Measurements from ENCODE around the gene BAIAP2. TPM values are rescaled to one million over a fixed set of nuclear protein-coding genes. Genes with fewer than 3 reads are reported as not detected.
A peak's percentile ranks its signal among the peaks of the same experiment; 100 is the strongest.

The BAIAP2 gene
- total RNA-seq, 1 experiment from 2014 or later, result 15.2 TPM

DNA sequence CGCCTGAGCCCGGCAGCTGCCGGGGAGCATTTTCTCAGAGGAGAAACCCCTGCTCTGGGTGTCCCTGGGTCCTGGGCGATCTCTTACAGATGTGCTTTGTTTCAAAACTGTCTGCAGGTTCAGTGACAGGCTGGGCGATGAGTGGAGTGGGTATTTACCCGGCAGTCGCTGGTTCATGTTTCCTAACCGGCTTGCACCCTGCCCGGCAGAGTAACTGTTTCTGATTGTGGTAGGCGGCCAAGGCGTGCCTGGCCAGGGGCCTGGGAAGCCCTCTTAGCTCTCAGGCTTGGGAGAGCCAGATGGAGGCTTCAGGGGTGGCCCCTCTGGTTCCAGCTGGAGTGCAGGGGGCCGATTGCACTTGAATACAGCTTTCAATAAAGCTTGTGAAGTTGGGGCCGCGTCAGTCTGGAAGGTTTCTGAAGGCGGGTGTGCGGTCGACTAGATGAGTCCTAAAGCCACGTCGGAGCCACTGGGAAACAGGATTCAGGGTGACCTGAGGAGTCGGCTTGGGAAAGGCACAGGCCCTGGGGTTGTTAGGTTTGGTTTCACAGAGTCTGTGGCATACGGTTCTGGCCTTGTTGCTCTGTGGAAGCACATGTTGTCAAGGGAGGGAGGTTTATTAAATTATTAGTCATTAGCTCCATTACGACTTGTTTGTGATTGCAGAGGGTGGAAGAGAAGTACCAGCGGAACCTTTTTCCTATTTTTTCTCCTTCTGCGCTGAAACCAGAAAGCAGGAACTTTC lies 1.4 kb downstream of the BAIAP2 start:
- DNase-seq (ENCODE audit: low read depth), result no peak

- no peak for DNase-seq (ENCODE audit: low read depth)
Observed at GRCh38 chr17:81037026-81037797, 2.3 kb downstream of the BAIAP2 start.

DNA sequence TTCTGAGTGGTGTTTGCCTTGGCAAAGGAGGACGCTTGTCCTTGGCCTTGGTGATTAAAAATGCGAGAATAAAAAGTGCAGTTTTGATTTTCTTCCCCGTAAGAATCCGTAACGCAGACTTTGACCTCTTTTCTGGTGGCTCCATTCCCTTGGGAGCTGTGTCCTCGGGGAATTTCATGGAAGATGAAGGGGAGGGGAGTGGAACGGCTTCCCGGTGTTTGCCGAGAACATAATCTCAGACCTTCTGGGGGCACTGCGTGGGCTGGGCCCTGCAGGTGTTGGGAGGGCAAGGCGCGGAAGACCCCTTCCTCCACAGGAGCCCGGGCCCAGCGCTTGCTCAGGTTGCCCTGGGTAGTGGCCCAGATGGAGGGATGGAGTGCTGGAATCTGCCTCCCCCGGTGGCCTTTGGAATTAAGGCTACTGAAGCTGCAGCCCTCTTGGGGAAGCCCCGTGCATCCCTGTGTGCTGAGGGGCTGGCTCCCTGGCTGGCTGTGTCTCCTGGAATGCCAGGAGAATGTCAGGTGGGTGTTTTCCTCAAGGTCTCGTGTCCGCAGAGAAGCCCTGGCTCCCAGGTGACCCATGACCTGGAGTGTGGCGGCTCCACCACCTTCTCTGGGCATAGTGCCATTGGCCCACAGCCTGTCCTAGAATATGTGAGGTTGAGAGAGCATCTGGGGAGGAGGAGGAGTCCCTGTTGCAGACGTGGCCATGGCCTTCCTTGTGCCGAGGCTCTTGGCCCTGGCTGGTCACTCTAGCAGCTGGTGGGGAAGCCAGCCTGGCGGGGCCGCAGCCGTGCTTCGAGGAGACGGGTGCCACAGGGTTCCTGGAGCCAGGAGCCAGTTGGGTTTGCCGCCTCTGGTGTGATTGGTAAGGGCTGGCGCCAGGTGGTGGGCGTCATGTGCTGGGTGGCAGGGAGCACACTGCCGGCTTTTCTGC lies 3.1 kb downstream of the BAIAP2 start:
- DNase-seq (ENCODE audit: low read depth), result no peak

DNA sequence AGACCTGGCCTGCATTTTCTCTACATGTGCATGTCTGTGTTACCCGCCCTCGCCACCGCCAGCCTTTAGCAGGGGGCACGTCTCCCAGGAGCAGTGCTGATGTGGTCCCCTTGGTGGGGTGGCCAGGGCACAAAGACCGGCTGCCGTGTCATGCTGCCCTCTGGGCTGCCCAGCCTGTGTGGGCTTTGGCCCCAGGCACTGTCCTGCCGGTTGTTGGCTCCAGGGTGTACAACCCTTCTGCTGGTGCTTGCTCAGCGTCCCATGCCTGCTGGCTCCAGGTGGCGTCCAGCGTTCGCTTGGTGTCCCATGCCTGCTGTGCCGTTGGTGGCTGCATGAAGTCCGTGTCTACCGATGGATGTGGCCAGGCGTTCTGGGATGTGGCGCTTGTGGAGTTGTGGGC lies 4.1 kb downstream of the BAIAP2 start:
- no peak for DNase-seq (ENCODE audit: low read depth)

GRCh38 chr17:81039854-81040758 lies 5.2 kb downstream of the BAIAP2 start:
- DNase-seq (ENCODE audit: low read depth), result peak; percentile 54

- no peak for DNase-seq (ENCODE audit: low read depth)
Observed at GRCh38 chr17:81040791-81041337, 5.9 kb downstream of the BAIAP2 start.

DNA sequence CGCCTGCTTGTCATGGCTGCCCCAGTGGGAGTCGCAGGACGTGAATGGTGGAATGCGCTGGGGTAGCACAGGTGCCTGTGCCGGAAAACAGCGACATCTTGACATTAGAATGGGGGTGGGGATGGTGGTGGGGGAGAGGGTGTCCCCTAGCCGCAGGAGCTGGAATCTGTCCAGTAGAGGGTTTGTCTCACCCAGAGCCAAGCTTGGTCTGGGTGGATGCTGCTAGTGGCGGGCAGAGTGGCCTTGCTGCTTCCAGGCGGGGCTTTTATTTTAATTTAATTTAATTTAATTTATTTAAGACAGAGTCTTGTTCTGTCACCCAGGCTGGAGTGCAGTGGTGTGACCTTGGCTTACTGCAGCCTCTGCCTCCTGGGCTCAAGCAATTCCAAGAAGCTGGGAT lies 7.7 kb downstream of the BAIAP2 start:
- DNase-seq (ENCODE audit: low read depth), result no peak

DNA sequence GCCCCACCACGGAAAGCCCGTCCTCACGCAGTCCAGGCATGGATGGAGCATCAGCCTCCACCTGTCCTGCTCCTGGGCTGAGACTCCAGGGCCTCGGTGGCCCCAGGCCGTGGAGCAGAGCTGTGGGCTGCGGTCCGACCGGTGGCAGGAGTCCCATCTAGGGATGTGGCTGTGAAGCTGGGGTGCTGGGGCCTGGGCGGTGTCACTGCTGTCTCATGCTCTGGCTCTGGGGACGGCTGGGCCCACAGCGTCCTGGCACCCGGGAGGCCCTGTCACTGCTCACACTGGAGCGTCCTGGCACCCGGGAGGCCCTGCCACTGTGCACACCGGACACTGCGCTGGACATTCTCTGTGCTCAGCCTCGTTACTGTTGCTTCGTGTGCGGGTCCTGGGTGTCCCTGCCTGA lies 8.4 kb downstream of the BAIAP2 start:
- no peak for DNase-seq (ENCODE audit: low read depth)

DNA sequence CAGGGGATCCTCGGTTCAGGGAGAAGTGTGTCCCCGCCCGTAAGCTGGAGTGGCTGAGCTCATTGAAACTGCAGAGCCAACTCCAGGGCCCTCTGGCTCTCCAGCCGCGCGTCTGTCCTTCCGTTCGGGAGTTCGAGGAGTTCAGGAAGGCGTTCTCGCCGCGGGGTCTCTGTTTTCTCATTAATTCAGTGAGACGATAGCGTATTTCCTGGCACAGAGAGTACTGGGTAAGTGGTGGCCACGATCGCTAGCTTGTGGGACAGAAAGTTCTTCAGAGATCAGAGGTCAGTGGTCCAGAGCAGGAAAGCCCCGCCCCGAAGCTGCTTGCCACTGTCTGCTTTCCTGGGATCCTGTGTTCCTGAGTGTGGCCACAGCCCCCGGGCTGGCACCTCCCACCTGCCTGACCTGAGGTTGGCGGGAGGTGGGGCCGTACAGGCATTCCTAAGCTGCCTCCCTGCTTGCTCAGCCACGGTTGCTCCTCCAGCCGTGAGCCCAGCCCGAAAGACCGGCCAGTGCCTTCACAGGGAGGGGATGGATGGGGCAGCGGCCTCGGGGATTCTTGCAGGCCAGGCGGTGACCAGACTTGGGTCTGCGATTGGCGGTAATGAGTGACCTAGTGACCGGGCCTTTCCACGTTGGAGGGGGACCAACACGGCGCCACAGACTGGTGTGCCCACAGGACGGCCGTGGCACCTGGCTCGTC lies 8.9 kb downstream of the BAIAP2 start:
- no peak for DNase-seq (ENCODE audit: low read depth)

DNA sequence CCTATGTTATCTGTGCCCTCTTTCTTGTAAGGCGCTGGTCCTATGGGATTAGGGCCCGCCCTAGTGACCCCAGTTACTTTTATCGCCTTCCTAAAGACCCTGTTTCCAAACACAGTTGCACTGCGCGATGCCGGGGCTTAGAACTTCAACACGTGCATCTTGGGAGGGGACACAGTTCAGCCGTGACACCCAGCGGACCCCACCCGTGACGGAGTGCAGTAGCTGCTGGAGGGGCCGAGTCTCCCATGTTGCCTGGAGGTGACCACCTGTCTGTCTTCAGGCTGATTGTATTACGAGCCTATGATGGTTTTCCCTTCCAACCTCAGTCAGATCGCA lies 9.4 kb downstream of the BAIAP2 start:
- DNase-seq (ENCODE audit: low read depth), result no peak

DNA sequence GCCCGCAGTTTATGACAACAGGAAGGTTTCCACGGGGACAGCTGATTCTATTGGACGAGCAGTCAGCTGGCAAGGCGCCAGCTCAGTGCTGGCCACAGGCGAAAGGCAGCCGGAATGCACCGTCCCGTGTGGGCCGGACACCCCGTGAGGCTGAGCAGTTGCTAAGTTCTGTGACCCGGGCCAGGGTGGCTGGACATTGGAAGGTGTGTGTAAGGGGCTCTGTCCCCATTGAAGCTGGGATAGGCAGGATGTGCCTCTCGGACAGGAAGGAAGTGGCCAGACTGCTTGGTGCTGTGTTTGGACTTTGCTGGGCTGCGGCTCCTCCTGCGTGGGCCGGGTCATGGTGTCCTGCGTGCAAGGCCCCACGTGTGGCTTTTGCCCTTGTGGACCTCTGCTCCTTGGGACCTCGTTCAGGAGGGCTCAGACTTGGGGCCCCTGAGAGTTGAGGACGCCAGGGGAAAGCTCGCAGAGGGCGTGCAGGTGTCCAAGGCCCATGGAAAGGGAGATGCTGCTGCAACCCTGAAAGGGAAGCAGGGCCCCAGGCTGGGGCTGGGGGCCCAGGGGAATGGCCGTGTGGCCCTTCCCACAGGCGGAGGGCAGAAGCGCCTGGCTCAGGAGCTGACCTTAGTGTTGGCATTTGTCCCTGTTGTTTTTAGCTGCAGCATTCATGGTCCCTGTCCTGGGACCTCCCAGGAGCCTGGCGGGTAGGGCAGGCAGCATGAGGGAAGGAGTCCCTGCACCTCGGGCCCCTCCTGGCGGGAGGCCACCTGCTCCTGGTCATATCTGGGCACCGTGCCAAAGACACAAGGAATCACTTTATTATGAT lies 10.0 kb downstream of the BAIAP2 start:
- peak; percentile 83 for DNase-seq (ENCODE audit: low read depth)

DNA sequence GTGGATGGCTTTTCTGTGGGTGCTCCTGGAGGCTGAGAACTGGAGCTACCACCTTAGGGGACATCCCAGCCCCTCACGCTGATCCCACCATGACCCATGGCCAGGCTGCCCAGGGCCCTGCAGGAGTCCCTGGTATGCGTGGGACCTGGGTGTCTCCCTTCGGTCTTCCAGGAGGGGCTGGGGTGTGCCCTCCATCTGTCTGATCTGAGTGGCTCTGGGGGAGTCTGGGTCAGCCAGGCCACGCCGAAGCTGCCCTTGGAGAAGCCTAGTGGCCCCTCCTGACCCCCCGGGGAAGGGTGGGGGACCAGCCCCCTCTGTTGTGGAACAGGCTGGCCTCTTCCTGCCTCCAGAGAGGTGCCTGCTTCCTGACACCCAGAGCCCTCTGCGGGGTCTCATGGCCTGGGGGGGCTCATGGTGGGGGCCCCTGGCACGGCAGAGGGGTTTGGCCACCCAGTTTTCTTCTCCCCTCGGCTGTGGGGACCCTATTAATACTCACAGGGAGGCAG lies 10.7 kb downstream of the BAIAP2 start:
- DNase-seq (ENCODE audit: low read depth), result no peak

GRCh38 chr17:81046132-81046769 lies 11.3 kb downstream of the BAIAP2 start:
- no peak for DNase-seq (ENCODE audit: low read depth)

DNA sequence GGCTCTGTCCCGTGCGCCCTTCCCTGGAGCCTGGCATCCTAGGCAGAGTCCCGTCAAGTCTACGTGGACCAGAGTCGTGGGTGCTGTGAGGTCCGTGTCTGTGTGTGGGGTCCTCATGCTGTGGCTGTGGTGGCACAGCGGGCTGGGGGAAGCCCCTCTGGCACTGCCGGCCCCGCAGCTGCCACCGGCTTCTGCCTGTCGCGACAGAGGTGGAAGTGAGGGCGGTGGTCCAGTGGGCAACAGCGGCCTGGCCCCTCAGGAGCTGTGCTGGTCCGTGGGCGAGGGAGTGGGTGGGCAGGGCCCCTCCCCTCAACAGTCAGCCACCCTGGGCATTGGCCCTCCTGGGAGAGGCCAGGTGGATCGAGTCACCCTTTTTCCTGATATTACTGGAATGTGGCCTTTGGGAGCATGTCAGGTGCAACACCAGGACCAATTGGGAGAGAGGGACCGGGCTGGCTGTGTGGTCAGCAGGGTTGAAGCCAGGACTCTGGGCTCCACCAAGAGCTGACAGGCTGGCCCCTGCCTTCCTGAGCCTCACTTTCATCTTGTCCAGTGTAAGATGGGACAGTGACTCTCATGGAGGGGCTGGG lies 11.9 kb downstream of the BAIAP2 start:
- DNase-seq (ENCODE audit: low read depth), result no peak

DNA sequence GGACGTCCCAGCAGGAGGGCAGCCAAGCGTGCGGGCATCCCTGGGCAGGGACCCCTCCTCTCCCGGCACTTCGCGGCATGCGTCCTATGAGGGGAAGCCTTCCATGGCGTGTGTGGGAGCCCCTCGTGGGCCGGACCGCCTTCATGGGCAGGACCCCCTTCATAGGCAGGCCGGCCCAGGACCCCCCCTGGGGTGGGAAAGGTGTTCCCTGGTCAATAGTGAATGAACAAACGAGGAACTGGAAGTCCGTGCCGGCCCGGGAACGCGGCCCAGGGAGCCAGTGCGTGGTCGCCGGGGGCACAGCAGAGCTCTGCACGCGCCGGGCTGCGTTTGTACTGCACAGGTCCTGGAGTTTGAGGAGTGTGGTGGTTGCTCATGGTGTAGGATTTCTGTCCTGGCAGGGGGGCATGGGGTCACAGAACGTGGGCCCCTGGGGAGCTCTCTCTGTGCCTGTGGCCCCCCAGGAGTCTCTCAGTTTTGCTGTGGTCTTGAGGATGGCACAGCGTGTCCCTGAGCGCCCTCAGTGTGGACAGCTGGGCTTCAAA lies 13.9 kb downstream of the BAIAP2 start:
- no peak for DNase-seq (ENCODE audit: low read depth)

- DNase-seq (ENCODE audit: low read depth), result no peak
Observed at GRCh38 chr17:81049372-81049911, 14.5 kb downstream of the BAIAP2 start.

DNA sequence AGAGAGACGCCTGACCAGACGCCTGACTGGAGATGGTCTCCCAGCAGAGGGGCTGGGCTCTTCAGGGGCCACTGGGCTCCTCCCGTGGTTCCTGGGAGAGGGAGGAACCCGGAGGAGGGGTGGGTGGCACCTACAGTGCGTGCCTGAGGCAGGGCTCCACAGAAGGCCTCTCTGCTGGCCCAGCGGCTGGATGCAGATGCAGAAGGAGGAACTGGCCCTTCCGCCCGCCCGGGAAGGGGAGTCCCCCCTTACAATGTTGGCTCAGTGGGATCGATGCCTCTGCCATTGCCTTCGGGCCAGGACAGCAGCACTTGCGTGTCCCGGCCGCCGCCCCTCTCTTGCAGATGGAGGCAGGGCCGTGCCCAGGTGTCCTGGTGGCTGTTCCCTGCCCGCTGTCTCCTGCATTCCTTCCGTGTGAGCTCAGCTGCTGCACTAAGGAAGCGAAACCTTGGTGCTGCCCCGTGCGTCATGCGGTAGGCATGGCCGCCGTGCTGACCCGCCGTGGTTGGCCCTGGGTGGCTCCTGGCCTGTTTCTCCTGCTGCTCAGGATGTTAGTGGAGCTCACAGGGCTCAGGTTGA lies 15.1 kb downstream of the BAIAP2 start:
- DNase-seq (ENCODE audit: low read depth), result no peak
